Subcutaneous adipose tissue (tissue), 4 donors: ENCODE data around the gene NAT14. TPM values are rescaled to one million over a fixed set of nuclear protein-coding genes. Genes with fewer than 3 reads are reported as not detected.

Experiments
- total RNA-seq, 4 donors: library from RNA; depleted of rRNA; stranded (reverse); fragments of >200 nt; gene quantifications; one replicate each; pipeline ENCODE4 v1.1.0, GENCODE V29; 2016
- TF ChIP-seq, protein P1 (sequence below): fragments of 450-650 bp; IDR thresholded peaks from one replicate; pipeline ENCODE4 v1.5.1; 2016; ENCODE audit warnings: low read depth, mild to moderate bottlenecking, control low read depth, antibody characterized with exemption, moderate library complexity

Gene NAT14
- total RNA-seq, 4 donors from 2014 or later, result 1.0 to 2.3 (median 1.6) TPM

GRCh38 chr19:55495646-55496349 is 10.8 kb downstream of the NAT14 start:
- TF ChIP-seq, protein P1, sequence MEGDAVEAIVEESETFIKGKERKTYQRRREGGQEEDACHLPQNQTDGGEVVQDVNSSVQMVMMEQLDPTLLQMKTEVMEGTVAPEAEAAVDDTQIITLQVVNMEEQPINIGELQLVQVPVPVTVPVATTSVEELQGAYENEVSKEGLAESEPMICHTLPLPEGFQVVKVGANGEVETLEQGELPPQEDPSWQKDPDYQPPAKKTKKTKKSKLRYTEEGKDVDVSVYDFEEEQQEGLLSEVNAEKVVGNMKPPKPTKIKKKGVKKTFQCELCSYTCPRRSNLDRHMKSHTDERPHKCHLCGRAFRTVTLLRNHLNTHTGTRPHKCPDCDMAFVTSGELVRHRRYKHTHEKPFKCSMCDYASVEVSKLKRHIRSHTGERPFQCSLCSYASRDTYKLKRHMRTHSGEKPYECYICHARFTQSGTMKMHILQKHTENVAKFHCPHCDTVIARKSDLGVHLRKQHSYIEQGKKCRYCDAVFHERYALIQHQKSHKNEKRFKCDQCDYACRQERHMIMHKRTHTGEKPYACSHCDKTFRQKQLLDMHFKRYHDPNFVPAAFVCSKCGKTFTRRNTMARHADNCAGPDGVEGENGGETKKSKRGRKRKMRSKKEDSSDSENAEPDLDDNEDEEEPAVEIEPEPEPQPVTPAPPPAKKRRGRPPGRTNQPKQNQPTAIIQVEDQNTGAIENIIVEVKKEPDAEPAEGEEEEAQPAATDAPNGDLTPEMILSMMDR, result no peak

- TF ChIP-seq, protein P1, result no peak
These were observed 12.8 kb downstream of the NAT14 start for GRCh38 chr19:55497763-55498162.

DNA sequence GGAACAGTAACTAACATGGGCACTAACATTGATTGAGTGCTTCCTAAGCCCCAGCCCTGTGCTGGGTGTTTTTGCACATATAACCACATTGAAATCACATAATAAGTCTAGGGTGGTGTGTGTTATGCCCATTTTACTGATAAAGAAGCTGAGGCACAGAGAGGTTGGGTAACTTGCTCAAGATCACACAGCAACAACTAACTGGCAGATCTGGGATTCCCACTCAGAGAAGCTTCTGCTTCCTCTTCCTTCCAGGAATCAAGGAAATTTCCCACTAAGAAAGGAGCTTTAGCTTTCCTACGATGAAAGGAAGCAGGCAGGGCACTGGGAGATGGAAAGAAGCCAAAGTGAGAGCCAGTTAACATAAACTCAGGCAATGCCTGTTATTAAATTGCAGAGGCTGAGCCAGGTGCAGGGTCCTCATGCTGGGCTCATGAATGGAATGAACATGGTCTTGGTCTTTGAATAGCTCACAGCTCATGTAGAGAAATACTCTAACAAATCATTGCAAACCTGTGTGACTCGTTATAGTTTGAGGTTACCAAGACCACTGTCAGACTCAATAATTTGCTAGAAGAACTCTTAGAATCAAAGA is 13.4 kb downstream of the NAT14 start:
- TF ChIP-seq, protein P1, result no peak

- TF ChIP-seq, protein P1, result no peak
These were observed 15.5 kb downstream of the NAT14 start for GRCh38 chr19:55500368-55500952.

GRCh38 chr19:55502197-55502952 is 17.4 kb downstream of the NAT14 start:
- TF ChIP-seq, protein P1, result no peak

- TF ChIP-seq, protein P1, result no peak
These were observed 18.1 kb downstream of the NAT14 start for GRCh38 chr19:55503157-55503501.
